NCI-H446 (cell line): ENCODE results near the gene ABCA4.

ENCODE experiments used
- DNase-seq, 2 experiments: peaks; one replicate each; lab custom pipeline; 2025; lab: John Stamatoyannopoulos, UW

The ABCA4 gene

GRCh38 chr1:94050675-94051074, 70.3 kb downstream of the ABCA4 start:
- DNase-seq = no peak

DNA sequence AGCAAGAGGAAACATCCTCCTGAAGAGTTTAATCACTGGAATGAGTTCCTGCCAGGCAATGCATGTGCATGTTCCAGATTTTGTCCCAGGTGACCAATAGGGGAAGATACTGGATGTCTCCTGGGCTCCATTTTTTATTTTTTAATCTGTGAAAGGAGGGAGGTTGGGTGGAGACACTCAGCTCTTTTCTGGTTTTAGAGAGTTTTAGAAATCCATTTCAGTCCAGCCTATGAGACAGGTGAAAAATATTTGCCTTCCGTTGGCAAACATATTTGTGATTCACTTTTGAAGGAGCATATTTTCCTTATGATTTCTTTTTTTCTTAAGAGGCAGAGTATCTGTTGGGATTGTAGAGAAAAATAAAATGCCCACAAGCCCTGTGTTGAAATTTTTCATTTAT, 70.7 kb downstream of the ABCA4 start:
- no peak for DNase-seq

GRCh38 chr1:94049791-94050190, 71.2 kb downstream of the ABCA4 start:
- DNase-seq = no peak

- DNase-seq = no peak
Measured at GRCh38 chr1:94048413-94049164, 72.4 kb downstream of the ABCA4 start.

- no peak for DNase-seq
Measured at GRCh38 chr1:94047949-94048348, 73.0 kb downstream of the ABCA4 start.

- peak; percentile 5 to 57 for DNase-seq
Measured at GRCh38 chr1:94045465-94046056, 75.4 kb downstream of the ABCA4 start.

- no peak for DNase-seq
Measured at GRCh38 chr1:94044891-94045290, 76.1 kb downstream of the ABCA4 start.

DNA sequence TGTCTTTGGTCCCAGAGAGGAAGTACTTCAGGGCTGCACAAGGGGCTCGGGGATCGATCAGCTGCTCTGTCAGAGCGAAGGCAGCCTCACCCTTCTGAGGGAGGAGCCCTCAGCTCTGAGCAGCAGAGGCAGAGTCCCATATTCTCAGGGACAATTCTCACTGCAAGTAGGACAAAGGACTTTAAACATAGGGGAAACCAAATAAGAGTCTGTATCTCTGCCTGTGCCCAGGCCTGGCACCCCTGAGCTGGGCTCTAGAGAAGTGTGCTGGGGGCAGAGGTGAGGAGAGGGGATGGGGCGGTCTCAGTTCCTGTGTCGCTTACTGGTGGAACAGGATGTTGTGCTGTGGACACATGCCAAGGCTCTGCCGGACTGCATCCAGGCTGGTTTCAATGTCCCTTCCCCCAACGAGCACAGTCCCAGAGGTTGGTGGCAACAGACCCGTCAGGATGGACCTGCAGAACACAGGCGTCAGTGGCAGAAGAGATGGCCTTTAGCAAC, 76.6 kb downstream of the ABCA4 start:
- DNase-seq = peak in 1 of 2 experiments; percentile 29

GRCh38 chr1:94043738-94044289, 77.1 kb downstream of the ABCA4 start:
- DNase-seq = no peak

- DNase-seq = no peak
Measured at GRCh38 chr1:94042388-94042787, 78.6 kb downstream of the ABCA4 start.

DNA sequence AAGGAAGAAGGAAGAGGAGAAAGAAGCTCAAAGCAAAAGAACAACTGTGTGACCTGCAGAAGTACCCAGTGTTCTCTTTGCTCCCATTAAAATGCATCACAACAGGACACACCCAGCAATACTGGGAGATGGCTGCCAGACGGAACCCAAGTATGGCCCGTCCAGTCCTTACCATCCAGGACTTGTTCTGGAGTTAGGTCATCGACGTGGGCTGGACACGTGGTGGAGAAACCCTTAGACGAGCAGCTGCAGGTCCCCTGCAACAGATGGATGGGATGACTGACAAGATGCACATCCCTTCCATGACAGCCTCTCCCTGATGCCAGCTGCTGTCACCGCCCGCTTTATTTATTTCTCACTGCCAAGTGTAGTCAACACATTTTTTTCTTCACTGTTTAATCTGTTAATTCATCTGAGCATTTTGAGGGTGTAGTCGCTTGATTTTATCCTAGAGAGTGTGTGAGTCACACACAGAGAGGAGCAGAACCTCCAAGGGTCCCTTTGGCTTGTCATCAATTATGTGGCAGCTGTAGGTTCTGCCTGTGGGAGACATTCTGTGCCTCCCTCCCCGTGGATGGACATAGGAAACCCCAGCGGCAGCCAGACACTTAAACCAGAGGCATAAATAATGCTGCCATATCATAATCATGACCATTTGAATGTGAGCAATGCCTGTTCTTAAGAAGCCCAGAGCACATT, 80.9 kb downstream of the ABCA4 start:
- DNase-seq = peak; percentile 6 to 51

DNA sequence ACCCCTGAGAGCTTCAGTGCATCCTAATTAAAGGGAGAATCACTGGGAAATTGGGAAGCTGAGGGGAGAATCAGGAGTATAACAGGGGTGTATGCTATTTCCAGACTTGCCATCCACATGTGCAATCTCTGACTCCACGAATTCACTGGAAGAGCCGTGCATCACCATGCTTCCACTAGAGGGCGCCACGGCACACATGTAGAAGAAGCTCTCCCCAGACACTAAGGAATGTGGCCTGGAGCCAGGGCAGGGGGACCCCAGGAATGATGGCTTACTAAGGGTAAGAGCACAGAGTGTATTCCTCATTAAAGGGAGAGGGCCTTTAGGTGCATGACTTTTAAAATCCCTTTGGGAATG, 81.5 kb downstream of the ABCA4 start:
- peak; percentile 31 to 75 for DNase-seq

DNA sequence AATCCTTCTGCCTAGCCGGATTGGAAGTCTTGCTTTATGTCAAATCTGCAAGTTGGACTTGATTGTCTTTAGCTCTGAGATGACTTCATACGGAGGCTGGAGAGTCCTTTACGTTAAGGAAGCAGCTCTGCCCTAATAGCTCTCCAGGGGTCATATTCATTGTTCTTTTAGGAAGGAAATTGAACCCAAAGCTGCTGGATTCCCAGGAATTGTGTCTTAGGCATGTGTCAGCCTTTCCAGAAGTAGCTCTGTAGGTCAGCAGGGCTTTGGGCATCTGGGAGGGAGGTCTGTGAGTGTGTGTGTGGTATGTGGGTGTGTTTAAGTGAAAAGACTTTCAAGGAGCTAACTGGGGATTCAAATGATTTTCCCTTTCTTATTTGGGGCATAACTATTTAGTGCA, 82.4 kb downstream of the ABCA4 start:
- no peak for DNase-seq

GRCh38 chr1:94037392-94038229, 83.3 kb downstream of the ABCA4 start:
- DNase-seq = no peak

- DNase-seq = no peak
Measured at GRCh38 chr1:94036730-94037129, 84.2 kb downstream of the ABCA4 start.

DNA sequence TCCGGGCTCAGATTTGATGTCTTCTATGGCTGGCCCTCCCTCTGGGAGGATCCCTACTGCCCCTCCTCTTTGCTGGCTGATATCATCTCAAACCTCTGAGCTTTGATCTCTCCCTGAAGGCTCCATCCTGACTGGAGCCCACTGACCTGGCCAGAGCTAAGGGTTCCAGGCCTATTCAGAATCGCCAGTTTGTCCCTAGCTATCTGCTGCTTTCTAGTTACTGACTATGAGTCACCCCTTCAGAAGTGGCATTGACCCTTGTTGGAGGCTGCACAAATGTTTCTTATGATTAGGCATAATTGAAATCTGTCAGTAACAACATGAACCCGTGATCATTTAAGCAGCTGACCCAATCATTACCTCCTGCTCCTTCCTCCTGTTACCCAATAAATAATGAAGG, 87.1 kb downstream of the ABCA4 start:
- DNase-seq = no peak

- DNase-seq = no peak
Measured at GRCh38 chr1:94032637-94033036, 88.3 kb downstream of the ABCA4 start.

DNA sequence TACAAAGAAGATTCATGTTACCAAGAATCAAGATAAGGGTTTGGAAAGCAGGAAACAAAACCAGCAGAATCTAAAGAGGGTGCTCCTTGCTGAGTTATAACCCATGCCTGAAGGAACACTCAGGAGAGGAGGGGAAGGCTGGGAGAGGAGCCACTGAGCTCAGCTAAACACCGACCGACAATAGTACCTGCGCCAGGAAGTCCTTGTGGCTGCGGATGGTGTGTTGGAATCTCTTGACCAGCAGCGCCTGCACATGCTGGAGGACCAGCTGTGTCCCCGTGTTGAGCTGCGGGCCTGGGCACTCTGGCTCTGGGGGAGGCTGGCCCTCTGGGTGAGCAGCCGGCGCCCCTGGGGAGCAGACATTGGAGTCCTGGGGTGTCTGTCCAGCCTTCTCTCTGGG, 89.4 kb downstream of the ABCA4 start:
- no peak for DNase-seq

GRCh38 chr1:94031154-94031553, 89.8 kb downstream of the ABCA4 start:
- no peak for DNase-seq

GRCh38 chr1:94029130-94029993, 91.6 kb downstream of the ABCA4 start:
- DNase-seq = no peak
